Activated naive CD4-positive, alpha-beta T cell treated with anti-CD3 and anti-CD28 coated beads, Interleukin-2, amount 10 ng/mL, durations not matched to agents 7 days and 5 days (primary cell): Measurements from ENCODE around the gene RPL39.
"Not testable (repeated sequence)": the region's sequence is repeated elsewhere in the genome, so short reads cannot be mapped to it uniquely, and the experiment has no call there.

Experiments used
- CTCF ChIA-PET: fragments of 350-600 bp; sonication (Branson Sonifier 250); formaldehyde crosslinking; loops from one replicate; lab custom pipeline; 2021; ENCODE audit warnings: antibody characterized with exemption; lab: Charles Lee
- DNase-seq: peaks from one replicate; pipeline ENCODE4 v3.0.0-alpha.2; 2020
- H3K27ac Mint-ChIP-seq: one replicate; pipeline ENCODE4 v1.8.0; 2021; ENCODE audit warnings: mild to moderate bottlenecking, moderate library complexity, mixed read lengths
- H3K27me3 Mint-ChIP-seq: one replicate; pipeline ENCODE4 v1.8.0; 2021; ENCODE audit warnings: mild to moderate bottlenecking, mixed read lengths
- H3K36me3 Mint-ChIP-seq: one replicate; pipeline ENCODE4 v1.8.0; 2021; ENCODE audit warnings: mixed read lengths
- H3K4me1 Mint-ChIP-seq: one replicate; pipeline ENCODE4 v1.8.0; 2021; ENCODE audit warnings: mixed read lengths
- H3K4me3 Mint-ChIP-seq: one replicate; pipeline ENCODE4 v1.8.0; 2021; ENCODE audit warnings: mild to moderate bottlenecking, moderate library complexity, mixed read lengths
- H3K9me3 Mint-ChIP-seq: one replicate; pipeline ENCODE4 v1.8.0; 2021; ENCODE audit warnings: mixed read lengths

Gene RPL39

GRCh38 chrX:119757646-119757978, 33.8 kb downstream of the RPL39 start:
- H3K36me3 Mint-ChIP-seq = no peaks in the 10 kb centered on the region
- H3K4me1 Mint-ChIP-seq = peaks cover 59% of the 10 kb centered on the region
- H3K9me3 Mint-ChIP-seq = no peaks in the 10 kb centered on the region
- H3K27ac Mint-ChIP-seq = peak overlapping the region; percentile 99
- H3K27me3 Mint-ChIP-seq = no peaks in the 10 kb centered on the region
- no peak for DNase-seq
- CTCF ChIA-PET = interaction anchor here (0.7 to 2.7 kb wide), 3 partner anchors 17 to 99 kb away, joined by 3 to 13 read pairs (median 3); no protein-coding TSS in a partner anchor
- peak overlapping the region; percentile 73 for H3K4me3 Mint-ChIP-seq

- peak overlapping the region; percentile 99 for H3K27ac Mint-ChIP-seq
- H3K36me3 Mint-ChIP-seq = no peaks in the 10 kb centered on the region
- no peaks in the 10 kb centered on the region for H3K9me3 Mint-ChIP-seq
- H3K4me3 Mint-ChIP-seq = peak overlapping the region; percentile 73
- CTCF ChIA-PET = interaction anchor here (1.0 to 2.7 kb wide), 2 partner anchors 28 to 75 kb away, joined by 3 to 13 read pairs; no protein-coding TSS in a partner anchor
- DNase-seq = peak; percentile 25
- H3K27me3 Mint-ChIP-seq = no peaks in the 10 kb centered on the region
- peaks cover 59% of the 10 kb centered on the region for H3K4me1 Mint-ChIP-seq
Observed at GRCh38 chrX:119756926-119757635, 34.3 kb downstream of the RPL39 start.

GRCh38 chrX:119755981-119756533, 35.4 kb downstream of the RPL39 start:
- Mint-ChIP-seq H3K27ac (peak overlapping the region; percentile 99), H3K9me3 (no peaks in the 10 kb centered on the region), H3K4me3 (peak overlapping the region; percentile 73), H3K4me1 (peaks cover 58% of the 10 kb centered on the region), H3K36me3 (no peaks in the 10 kb centered on the region), H3K27me3 (no peaks in the 10 kb centered on the region)
- CTCF ChIA-PET = interaction anchor here (0.6 to 1.2 kb wide), 3 partner anchors 22 to 74 kb away, joined by 3 to 5 read pairs (median 3); no protein-coding TSS in a partner anchor
- peak; percentile 78 for DNase-seq

- no peaks in the 10 kb centered on the region for H3K9me3 Mint-ChIP-seq
- DNase-seq = peak; percentile 66
- peaks cover 46% of the 10 kb centered on the region for H3K4me1 Mint-ChIP-seq
- H3K27me3 Mint-ChIP-seq = no peaks in the 10 kb centered on the region
- CTCF ChIA-PET = interaction anchor here (0.9 to 1.3 kb wide), 8 partner anchors 15 to 265 kb away, joined by 3 to 4 read pairs (median 3); no protein-coding TSS in a partner anchor
- no peaks in the 10 kb centered on the region for H3K36me3 Mint-ChIP-seq
- H3K27ac Mint-ChIP-seq = peak overlapping the region; percentile 99
- no peak overlapping the region for H3K4me3 Mint-ChIP-seq
Observed at GRCh38 chrX:119753639-119754257, 37.7 kb downstream of the RPL39 start.

GRCh38 chrX:119753001-119753400, 38.4 kb downstream of the RPL39 start:
- CTCF ChIA-PET = interaction anchor here (1.2 to 1.3 kb wide), 2 partner anchors 25 to 26 kb away, joined by 3 to 4 read pairs; no protein-coding TSS in a partner anchor
- H3K4me1 Mint-ChIP-seq = peaks cover 45% of the 10 kb centered on the region
- no peaks in the 10 kb centered on the region for H3K27me3 Mint-ChIP-seq
- H3K36me3 Mint-ChIP-seq = no peaks in the 10 kb centered on the region
- H3K9me3 Mint-ChIP-seq = no peaks in the 10 kb centered on the region
- H3K27ac Mint-ChIP-seq = peak overlapping the region; percentile 99
- no peak overlapping the region for H3K4me3 Mint-ChIP-seq
- DNase-seq = no peak

- peaks cover 23% of the 10 kb centered on the region for H3K4me1 Mint-ChIP-seq
- CTCF ChIA-PET, DNase-seq, H3K27me3 Mint-ChIP-seq, H3K9me3 Mint-ChIP-seq, H3K27ac Mint-ChIP-seq, H3K36me3 Mint-ChIP-seq, H3K4me3 Mint-ChIP-seq: not testable (repeated sequence)
Observed at GRCh38 chrX:119750751-119751150, 40.7 kb downstream of the RPL39 start.

- H3K4me3 Mint-ChIP-seq, CTCF ChIA-PET, H3K27me3 Mint-ChIP-seq, DNase-seq, H3K36me3 Mint-ChIP-seq, H3K9me3 Mint-ChIP-seq, H3K27ac Mint-ChIP-seq: not testable (repeated sequence)
- peaks cover 17% of the 10 kb centered on the region for H3K4me1 Mint-ChIP-seq
Observed at GRCh38 chrX:119750131-119750530, 41.3 kb downstream of the RPL39 start.

GRCh38 chrX:119745283-119745848, 46.1 kb downstream of the RPL39 start:
- Mint-ChIP-seq H3K9me3 (no peaks in the 10 kb centered on the region), H3K27me3 (no peaks in the 10 kb centered on the region), H3K4me3 (no peak overlapping the region), H3K4me1 (no peaks in the 10 kb centered on the region), H3K36me3 (no peaks in the 10 kb centered on the region), H3K27ac (no peak overlapping the region)
- CTCF ChIA-PET = interaction anchor here (1.6 kb wide), 1 partner anchor 16 kb away, joined by 8 read pairs; no protein-coding TSS in a partner anchor
- DNase-seq = no peak

- no peak overlapping the region for H3K27ac Mint-ChIP-seq
- no peaks in the 10 kb centered on the region for H3K9me3 Mint-ChIP-seq
- H3K27me3 Mint-ChIP-seq = peaks cover 8% of the 10 kb centered on the region
- H3K4me1 Mint-ChIP-seq = no peaks in the 10 kb centered on the region
- DNase-seq = no peak
- no peaks in the 10 kb centered on the region for H3K36me3 Mint-ChIP-seq
- CTCF ChIA-PET = interaction anchor here (1.0 kb wide), 1 partner anchor 15 kb away, joined by 3 read pairs; no protein-coding TSS in a partner anchor
- no peak overlapping the region for H3K4me3 Mint-ChIP-seq
Observed at GRCh38 chrX:119738742-119739141, 52.7 kb downstream of the RPL39 start.
